SK-N-SH (cell line): ENCODE data around the gene SPOCK1.
"Not testable (repeated sequence)": the region's sequence is repeated elsewhere in the genome, so short reads cannot be mapped to it uniquely, and the experiment has no call there.

Experiments
- GABPA ChIP-seq: IDR thresholded peaks from 2 replicates; pipeline ENCODE4 v1.4.0; 2012; ENCODE audit warnings: low read depth, mild to moderate bottlenecking
- YY1 ChIP-seq: IDR thresholded peaks from 2 replicates; pipeline ENCODE4 v1.4.0; 2012; ENCODE audit warnings: low read depth, mild to moderate bottlenecking
- TF ChIP-seq, protein P1 (sequence below): fragments of 200-600 bp; sonication (generic); IDR thresholded peaks from 2 replicates; pipeline ENCODE4 v1.6.1; 2017; ENCODE audit warnings: antibody characterized with exemption, mild to moderate bottlenecking, moderate library complexity
- TF ChIP-seq, protein P2 (sequence below): IDR thresholded peaks from 2 replicates; pipeline ENCODE4 v1.4.0; 2012; ENCODE audit warnings: low read depth, borderline replicate concordance

DNA sequence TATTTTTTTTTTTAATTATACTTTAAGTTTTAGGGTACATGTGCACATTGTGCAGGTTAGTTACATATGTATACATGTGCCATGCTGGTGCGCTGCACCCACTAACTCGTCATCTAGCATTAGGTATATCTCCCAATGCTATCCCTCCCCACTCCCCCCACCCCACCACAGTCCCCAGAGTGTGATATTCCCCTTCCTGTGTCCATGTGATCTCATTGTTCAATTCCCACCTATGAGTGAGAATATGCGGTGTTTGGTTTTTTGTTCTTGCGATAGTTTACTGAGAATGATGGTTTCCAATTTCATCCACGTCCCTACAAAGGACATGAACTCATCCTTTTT, 351 bp upstream of the SPOCK1 start:
- TF ChIP-seq, protein P1, sequence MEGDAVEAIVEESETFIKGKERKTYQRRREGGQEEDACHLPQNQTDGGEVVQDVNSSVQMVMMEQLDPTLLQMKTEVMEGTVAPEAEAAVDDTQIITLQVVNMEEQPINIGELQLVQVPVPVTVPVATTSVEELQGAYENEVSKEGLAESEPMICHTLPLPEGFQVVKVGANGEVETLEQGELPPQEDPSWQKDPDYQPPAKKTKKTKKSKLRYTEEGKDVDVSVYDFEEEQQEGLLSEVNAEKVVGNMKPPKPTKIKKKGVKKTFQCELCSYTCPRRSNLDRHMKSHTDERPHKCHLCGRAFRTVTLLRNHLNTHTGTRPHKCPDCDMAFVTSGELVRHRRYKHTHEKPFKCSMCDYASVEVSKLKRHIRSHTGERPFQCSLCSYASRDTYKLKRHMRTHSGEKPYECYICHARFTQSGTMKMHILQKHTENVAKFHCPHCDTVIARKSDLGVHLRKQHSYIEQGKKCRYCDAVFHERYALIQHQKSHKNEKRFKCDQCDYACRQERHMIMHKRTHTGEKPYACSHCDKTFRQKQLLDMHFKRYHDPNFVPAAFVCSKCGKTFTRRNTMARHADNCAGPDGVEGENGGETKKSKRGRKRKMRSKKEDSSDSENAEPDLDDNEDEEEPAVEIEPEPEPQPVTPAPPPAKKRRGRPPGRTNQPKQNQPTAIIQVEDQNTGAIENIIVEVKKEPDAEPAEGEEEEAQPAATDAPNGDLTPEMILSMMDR = not testable (repeated sequence)
- TF ChIP-seq GABPA, YY1: not testable (repeated sequence)
- TF ChIP-seq, protein P2, sequence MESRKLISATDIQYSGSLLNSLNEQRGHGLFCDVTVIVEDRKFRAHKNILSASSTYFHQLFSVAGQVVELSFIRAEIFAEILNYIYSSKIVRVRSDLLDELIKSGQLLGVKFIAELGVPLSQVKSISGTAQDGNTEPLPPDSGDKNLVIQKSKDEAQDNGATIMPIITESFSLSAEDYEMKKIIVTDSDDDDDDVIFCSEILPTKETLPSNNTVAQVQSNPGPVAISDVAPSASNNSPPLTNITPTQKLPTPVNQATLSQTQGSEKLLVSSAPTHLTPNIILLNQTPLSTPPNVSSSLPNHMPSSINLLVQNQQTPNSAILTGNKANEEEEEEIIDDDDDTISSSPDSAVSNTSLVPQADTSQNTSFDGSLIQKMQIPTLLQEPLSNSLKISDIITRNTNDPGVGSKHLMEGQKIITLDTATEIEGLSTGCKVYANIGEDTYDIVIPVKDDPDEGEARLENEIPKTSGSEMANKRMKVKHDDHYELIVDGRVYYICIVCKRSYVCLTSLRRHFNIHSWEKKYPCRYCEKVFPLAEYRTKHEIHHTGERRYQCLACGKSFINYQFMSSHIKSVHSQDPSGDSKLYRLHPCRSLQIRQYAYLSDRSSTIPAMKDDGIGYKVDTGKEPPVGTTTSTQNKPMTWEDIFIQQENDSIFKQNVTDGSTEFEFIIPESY = not testable (repeated sequence)
